GM23248 (cell line): Measurements from ENCODE around the gene PI3. TPM values are rescaled to one million over a fixed set of nuclear protein-coding genes. Genes with fewer than 3 reads are reported as not detected.

Experiments used
- DNase-seq: peaks from one replicate; pipeline ENCODE4 v3.0.0-alpha.2; 2015
- H2AFZ ChIP-seq: fragments of 200-600 bp; sonication (generic); 2 replicates; pipeline ENCODE4 v1.6.1; 2016; ENCODE audit warnings: antibody characterized with exemption
- H3F3A ChIP-seq: fragments of 200-600 bp; sonication (generic); 2 replicates; pipeline ENCODE4 v1.6.1; 2016; ENCODE audit warnings: mild to moderate bottlenecking, antibody characterized with exemption, mixed run types; ENCODE audit not compliant: insufficient read depth
- H3K27ac ChIP-seq: fragments of 200-600 bp; sonication (generic); 2 replicates; pipeline ENCODE4 v1.5.1; 2016; ENCODE audit warnings: mild to moderate bottlenecking
- H3K27me3 ChIP-seq: fragments of 200-600 bp; sonication (generic); replicated peaks from 2 replicates; pipeline ENCODE4 v1.6.1; 2016; ENCODE audit warnings: mild to moderate bottlenecking; ENCODE audit not compliant: insufficient read depth
- H3K36me3 ChIP-seq: fragments of 200-600 bp; sonication (generic); 2 replicates; pipeline ENCODE4 v1.6.1; 2016; ENCODE audit warnings: low read depth, mild to moderate bottlenecking
- H3K4me1 ChIP-seq: fragments of 200-600 bp; sonication (generic); 2 replicates; pipeline ENCODE4 v1.6.1; 2016; ENCODE audit warnings: mild to moderate bottlenecking; ENCODE audit not compliant: insufficient read depth
- H3K4me2 ChIP-seq: fragments of 200-600 bp; sonication (generic); one replicate; pipeline ENCODE4 v1.6.1; 2016; ENCODE audit warnings: mild to moderate bottlenecking; ENCODE audit not compliant: unreplicated experiment
- H3K4me3 ChIP-seq: fragments of 200-600 bp; sonication (generic); 2 replicates; pipeline ENCODE4 v1.5.1; 2016; ENCODE audit warnings: mild to moderate bottlenecking
- H3K79me2 ChIP-seq: fragments of 200-600 bp; sonication (generic); 2 replicates; pipeline ENCODE4 v1.6.1; 2016; ENCODE audit warnings: mild to moderate bottlenecking; ENCODE audit not compliant: insufficient read depth
- H3K9ac ChIP-seq: fragments of 200-600 bp; sonication (generic); 2 replicates; pipeline ENCODE4 v1.6.1; 2016; ENCODE audit warnings: mild to moderate bottlenecking
- H3K9me2 ChIP-seq: fragments of 200-600 bp; sonication (generic); 2 replicates; pipeline ENCODE4 v1.6.1; 2016; ENCODE audit warnings: mixed run types, mild to moderate bottlenecking, moderate library complexity; ENCODE audit not compliant: insufficient read depth
- H3K9me3 ChIP-seq: fragments of 200-600 bp; sonication (generic); one replicate; pipeline ENCODE4 v1.6.1; 2017; ENCODE audit warnings: low read depth
- H4K20me1 ChIP-seq: fragments of 200-600 bp; sonication (generic); 2 replicates; pipeline ENCODE4 v1.6.0; 2016; ENCODE audit not compliant: insufficient read depth
- EZH2 ChIP-seq: fragments of 200-600 bp; sonication (generic); IDR thresholded peaks from 2 replicates; pipeline ENCODE4 v1.6.1; 2018; ENCODE audit warnings: antibody characterized with exemption, mild to moderate bottlenecking; ENCODE audit not compliant: insufficient read depth, poor library complexity, severe bottlenecking
- EZH2phosphoT487 ChIP-seq: fragments of 200-600 bp; sonication (generic); IDR thresholded peaks from 2 replicates; pipeline ENCODE4 v1.6.1; 2018; ENCODE audit warnings: antibody characterized with exemption, moderate library complexity, mild to moderate bottlenecking, low read depth; ENCODE audit not compliant: insufficient read depth
- WGBS, 2 experiments: methylation state at CpG; one replicate each; pipeline ENCODE4 v1.1.6; 2015 to 2017; ENCODE audit warnings: low lambda C conversion rate in 2 of 2, low coverage in 1 of 2; ENCODE audit errors: missing lambda C conversion rate in 2 of 2; 5-methylcytosine and 5-hydroxymethylcytosine counted together
- in situ Hi-C: fragments of 300-500 bp; cut with MboI; formaldehyde crosslinking; loops from 2 replicates; pipeline ENCODE4 v1.15.0; 2020
- polyA plus RNA-seq: library from polyadenylated mRNA; unstranded; fragments of >200 nt; fragmentation: Nextera tagmentation; extraction: Ambion mirVana; gene quantifications from 2 replicates; pipeline ENCODE4 v1.2.1, GENCODE V29; 2016
- total RNA-seq: library from RNA; depleted of rRNA; stranded (reverse); fragments of >200 nt; shearing (Covaris generic); gene quantifications from 2 replicates; pipeline ENCODE4 v1.2.3, GENCODE V29; 2014; rRNA removed

PI3 gene
- total and polyA plus RNA-seq, 2 experiments from 2014 or later: 1.5 TPM; not detected in 1

DNA sequence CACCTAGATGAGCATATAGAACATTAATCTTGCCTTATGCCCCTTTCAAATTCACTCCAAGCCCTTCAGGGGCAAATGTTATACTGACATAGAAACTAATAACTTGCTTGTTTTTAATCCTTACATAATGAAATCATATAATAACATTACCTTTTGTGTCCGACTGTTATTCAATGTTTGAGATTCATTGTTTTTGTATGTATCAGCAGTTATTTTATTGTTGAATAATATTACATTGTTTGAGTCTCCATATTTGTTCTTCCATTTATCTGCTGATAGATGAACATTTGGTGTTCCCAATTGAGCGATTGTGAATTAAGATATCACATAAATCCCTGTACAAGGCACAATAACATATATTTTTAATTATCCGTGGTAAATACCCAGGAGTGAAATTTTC is 38.1 kb downstream of the PI3 start:
- no peak for DNase-seq
- Histone ChIP-seq H3K36me3 (no peaks in the 10 kb centered on the region), H3K4me1 (no peaks in the 10 kb centered on the region), H3K4me3 (no peak overlapping the region), H3K79me2 (no peaks in the 10 kb centered on the region), H3K9ac (no peak overlapping the region), H3K27me3 (0 out of 2 replicates have a peak, but pooled peaks cover 4% of the 10 kb centered on the region), H3F3A (no peaks in the 10 kb centered on the region), H2AFZ (no peak overlapping the region), H3K4me2 (no peak overlapping the region), H3K27ac (no peak overlapping the region), H3K9me2 (no peaks in the 10 kb centered on the region), H3K9me3 (no peaks in the 10 kb centered on the region), H4K20me1 (no peaks in the 10 kb centered on the region)
- in situ Hi-C loops: no loop called here
- 45 to 49% methylated on average over 3 of the region's 3 CpGs for WGBS, 2 experiments
- TF ChIP-seq EZH2: no peak
- TF ChIP-seq EZH2phosphoT487: no peak

- no peak for DNase-seq
- Histone ChIP-seq H3K9me2 (no peaks in the 10 kb centered on the region), H3K79me2 (no peaks in the 10 kb centered on the region), H3K4me2 (no peak overlapping the region), H3K27me3 (peaks cover 15% of the 10 kb centered on the region; the same call in 1 of the 2 replicates), H2AFZ (no peak overlapping the region), H3K4me3 (no peak overlapping the region), H4K20me1 (no peaks in the 10 kb centered on the region), H3K36me3 (no peaks in the 10 kb centered on the region), H3K27ac (no peak overlapping the region), H3K4me1 (no peaks in the 10 kb centered on the region), H3K9me3 (no peaks in the 10 kb centered on the region), H3K9ac (no peak overlapping the region), H3F3A (no peaks in the 10 kb centered on the region)
- in situ Hi-C loops: no loop called here
- no peak for TF ChIP-seq EZH2
- no peak for TF ChIP-seq EZH2phosphoT487
- 44 to 45% methylated on average over 4 of the region's 4 CpGs for WGBS, 2 experiments
These were observed 43.4 kb downstream of the PI3 start for GRCh38 chr20:45218124-45218523.

DNA sequence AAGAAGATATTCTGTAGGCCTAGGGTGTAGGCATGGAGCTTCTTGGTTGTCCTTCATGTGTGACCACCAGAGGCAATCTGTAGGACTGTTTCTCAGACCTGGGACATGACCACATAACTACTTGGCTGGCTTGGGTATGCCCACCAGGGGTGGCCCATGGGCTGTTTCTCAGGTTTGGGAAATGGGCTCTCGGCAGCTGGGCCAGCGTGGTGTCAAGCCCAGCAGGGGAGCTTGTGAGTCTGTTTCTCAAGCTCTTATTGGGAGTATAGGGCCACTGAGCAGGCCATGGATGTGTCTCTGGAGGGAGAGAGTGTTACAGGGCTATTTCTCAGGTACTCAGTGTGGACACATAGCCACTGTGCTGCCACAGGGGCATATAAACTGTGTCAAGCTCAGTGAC is 43.9 kb downstream of the PI3 start:
- Histone ChIP-seq H2AFZ (no peak overlapping the region), H3K4me3 (no peak overlapping the region), H3K27me3 (peaks cover 15% of the 10 kb centered on the region; the same call in 1 of the 2 replicates), H3F3A (no peaks in the 10 kb centered on the region), H3K27ac (no peak overlapping the region), H3K36me3 (no peaks in the 10 kb centered on the region), H3K4me2 (no peak overlapping the region), H3K79me2 (no peaks in the 10 kb centered on the region), H3K9me3 (no peaks in the 10 kb centered on the region), H4K20me1 (no peaks in the 10 kb centered on the region), H3K9ac (no peak overlapping the region), H3K9me2 (no peaks in the 10 kb centered on the region), H3K4me1 (no peaks in the 10 kb centered on the region)
- in situ Hi-C loops: no loop called here
- DNase-seq: no peak
- no peak for TF ChIP-seq EZH2
- no peak for TF ChIP-seq EZH2phosphoT487
- WGBS, 2 experiments: 24 to 36% methylated on average over 2 of the region's 2 CpGs

GRCh38 chr20:45221076-45221475 is 46.4 kb downstream of the PI3 start, which contains the start of gene SEMG2:
TSS of gene SEMG2 (plus strand) at chr20:45221373. CDS start at chr20:45221390, 17 bp downstream.
- H3F3A ChIP-seq: no peaks in the 10 kb centered on the region
- H4K20me1 ChIP-seq: no peaks in the 10 kb centered on the region
- no peaks in the 10 kb centered on the region for H3K9me3 ChIP-seq
- no peak within 1 kb of the TSS for H3K27ac ChIP-seq
- DNase-seq: no peak
- H3K27me3 ChIP-seq: peaks cover 13% of the 10 kb centered on the region; the same call in 1 of the 2 replicates
- 60 to 62% methylated on average over 4 of the region's 4 CpGs for WGBS, 2 experiments
- H3K79me2 ChIP-seq: no peaks in the 10 kb centered on the region
- in situ Hi-C loops: no loop called here
- no peaks in the 10 kb centered on the region for H3K9me2 ChIP-seq
- no peak within 1 kb of the TSS for H2AFZ ChIP-seq
- no peak for TF ChIP-seq EZH2phosphoT487
- TF ChIP-seq EZH2: no peak
- no peaks in the 10 kb centered on the region for H3K4me1 ChIP-seq
- no peaks in the 10 kb centered on the region for H3K36me3 ChIP-seq
- no peak within 1 kb of the TSS for H3K4me3 ChIP-seq
- no peak within 1 kb of the TSS for H3K9ac ChIP-seq
- H3K4me2 ChIP-seq: no peak within 1 kb of the TSS

- no peaks in the 10 kb centered on the region for H3K4me1 ChIP-seq
- H4K20me1 ChIP-seq: no peaks in the 10 kb centered on the region
- H3K27me3 ChIP-seq: peaks cover 13% of the 10 kb centered on the region; the same call in 1 of the 2 replicates
- H3K9ac ChIP-seq: no peak overlapping the region
- in situ Hi-C loops: no loop called here
- no peak overlapping the region for H3K4me2 ChIP-seq
- H3K9me2 ChIP-seq: no peaks in the 10 kb centered on the region
- no peaks in the 10 kb centered on the region for H3F3A ChIP-seq
- H2AFZ ChIP-seq: no peak overlapping the region
- H3K27ac ChIP-seq: no peak overlapping the region
- no peak overlapping the region for H3K4me3 ChIP-seq
- TF ChIP-seq EZH2 (no peak), EZH2phosphoT487 (no peak)
- DNase-seq: no peak
- no peaks in the 10 kb centered on the region for H3K79me2 ChIP-seq
- H3K36me3 ChIP-seq: no peaks in the 10 kb centered on the region
- no peaks in the 10 kb centered on the region for H3K9me3 ChIP-seq
These were observed 48.4 kb downstream of the PI3 start for GRCh38 chr20:45223136-45223535.

Other genes starting within 250 kb of the PI3 start
- gene TOMM34, start 214.5 kb upstream of the PI3 start, total RNA-seq: 53.0 and 63.8 TPM in 2 replicates
- 63.4 and 69.9 TPM in 2 replicates for gene TOMM34, start 214.5 kb upstream of the PI3 start, polyA plus RNA-seq
- 21.9 and 30.4 TPM in 2 replicates for gene STK4, start 208.4 kb upstream of the PI3 start, total RNA-seq
- gene STK4, start 208.4 kb upstream of the PI3 start, polyA plus RNA-seq: 33.4 and 35.1 TPM in 2 replicates
- gene KCNS1, start 73.8 kb upstream of the PI3 start, total RNA-seq: 0.11 and 0.25 TPM in 2 replicates
- 0.55 and 0.99 TPM in 2 replicates for gene KCNS1, start 73.8 kb upstream of the PI3 start, polyA plus RNA-seq
- gene WFDC5, start 59.7 kb upstream of the PI3 start, total RNA-seq: not detected in 2 replicates
- not detected in 2 replicates for gene WFDC5, start 59.7 kb upstream of the PI3 start, polyA plus RNA-seq
- not detected in 2 replicates for gene WFDC12, start 50.4 kb upstream of the PI3 start, total RNA-seq
- not detected in 2 replicates for gene WFDC12, start 50.4 kb upstream of the PI3 start, polyA plus RNA-seq
- not detected in 2 replicates for gene SEMG1, start 32.1 kb downstream of the PI3 start, total RNA-seq
- gene SEMG1, start 32.1 kb downstream of the PI3 start, polyA plus RNA-seq: not detected in 2 replicates
- gene SEMG2, start 46.5 kb downstream of the PI3 start, total RNA-seq: not detected in 2 replicates
- not detected in 2 replicates for gene SEMG2, start 46.5 kb downstream of the PI3 start, polyA plus RNA-seq
- gene SLPI, start 79.7 kb downstream of the PI3 start, total RNA-seq: 1.7 TPM in 1 of 2 replicates, not detected in the other
- 3.4 and 3.7 TPM in 2 replicates for gene SLPI, start 79.7 kb downstream of the PI3 start, polyA plus RNA-seq
- not detected in 2 replicates for gene RBPJL, start 131.9 kb downstream of the PI3 start, total RNA-seq
- not detected in 2 replicates for gene RBPJL, start 131.9 kb downstream of the PI3 start, polyA plus RNA-seq
- not detected in 2 replicates for gene MATN4, start 133.4 kb downstream of the PI3 start, total RNA-seq
- 0.09 TPM in 1 of 2 replicates, not detected in the other for gene MATN4, start 133.4 kb downstream of the PI3 start, polyA plus RNA-seq
- gene SDC4, start 173.5 kb downstream of the PI3 start, total RNA-seq: 368 and 410 TPM in 2 replicates
- 454 and 461 TPM in 2 replicates for gene SDC4, start 173.5 kb downstream of the PI3 start, polyA plus RNA-seq
- 27.3 and 38.7 TPM in 2 replicates for gene SYS1, start 188.3 kb downstream of the PI3 start, total RNA-seq
- gene SYS1, start 188.3 kb downstream of the PI3 start, polyA plus RNA-seq: 24.6 and 27.1 TPM in 2 replicates
- gene TP53TG5, start 203.4 kb downstream of the PI3 start, total RNA-seq: not detected in 2 replicates
- 0.42 and 0.55 TPM in 2 replicates for gene TP53TG5, start 203.4 kb downstream of the PI3 start, polyA plus RNA-seq
- gene DBNDD2, start 233.4 kb downstream of the PI3 start, total RNA-seq: 5.1 and 5.7 TPM in 2 replicates
- 27.9 and 30.0 TPM in 2 replicates for gene DBNDD2, start 233.4 kb downstream of the PI3 start, polyA plus RNA-seq
- gene PIGT, start 241.2 kb downstream of the PI3 start, total RNA-seq: 108 and 138 TPM in 2 replicates
- 190 and 198 TPM in 2 replicates for gene PIGT, start 241.2 kb downstream of the PI3 start, polyA plus RNA-seq